ENCODE measurements around the gene ADCY1. TPM values are rescaled to one million over a fixed set of nuclear protein-coding genes. Genes with fewer than 3 reads are reported as not detected.
"Not testable (repeated sequence)": the region's sequence is repeated elsewhere in the genome, so short reads cannot be mapped to it uniquely, and the experiment has no call there.

The ADCY1 gene
- 13.7 and 14.2 TPM in 2 replicates for total RNA-seq
- long read RNA-seq, partial matches to known transcripts, result 0 of 3 reads
- long read RNA-seq, other reads (novel, unspliced or antisense), result 3 of 3 reads

DNA sequence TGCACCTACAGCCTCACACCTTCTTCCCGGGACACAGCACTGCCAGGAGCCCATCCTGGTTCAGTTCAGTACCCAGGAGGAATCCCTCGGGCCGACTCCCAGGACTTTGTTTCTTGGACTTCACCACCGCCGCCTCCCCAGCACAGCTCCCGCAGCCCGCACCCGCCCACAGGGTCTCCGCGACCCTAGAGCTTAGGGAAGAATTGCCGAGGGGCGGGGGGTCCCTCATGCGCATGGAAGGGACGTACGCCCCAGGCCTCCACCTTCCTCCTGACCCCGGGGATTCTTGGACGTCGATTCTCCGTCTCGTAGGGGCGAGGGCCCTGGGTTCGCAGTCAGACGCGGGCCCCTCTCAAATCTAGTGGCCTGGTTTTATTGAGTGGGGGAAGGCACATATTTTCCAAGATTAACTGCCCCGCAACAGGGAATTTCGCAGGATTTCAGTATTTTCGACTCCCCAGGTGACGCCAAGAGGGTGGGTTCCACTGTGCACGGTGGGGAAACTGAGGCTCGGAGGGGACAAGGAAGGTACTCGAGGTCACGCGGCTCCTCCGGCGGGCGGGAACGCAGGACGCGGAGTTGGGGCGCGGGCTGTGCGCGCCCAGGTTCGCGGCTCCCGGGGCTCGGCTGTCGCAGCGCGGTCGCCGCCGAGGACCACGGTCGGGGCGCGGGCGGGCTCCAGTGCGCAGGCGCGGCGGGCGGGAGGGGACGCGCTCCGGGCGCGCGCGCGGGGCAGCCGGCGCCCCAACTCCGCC is at the start of gene ADCY1:
Gene ADCY1 (plus strand): TSS at position 708 of the 755 bp plus-strand sequence. CDS start 176 bp downstream, outside the sequence.
- no peak for TF ChIP-seq CTCF (conservative IDR thresholded peaks at IDR 0.05)
- peak; percentile 45 for DNase-seq (ENCODE audit: low read depth, low spot score)
- H3K27ac Mint-ChIP-seq (ENCODE audit: unreplicated experiment), result no peak within 1 kb of the TSS
- no peaks in the 10 kb centered on the region for H3K36me3 Mint-ChIP-seq (ENCODE audit: low read depth)
- peaks cover 66% of the 10 kb centered on the region for H3K27me3 Mint-ChIP-seq (ENCODE audit: low read depth)
- no peaks in the 10 kb centered on the region for H3K9me3 Mint-ChIP-seq
- H3K4me3 Mint-ChIP-seq, result peak within 1 kb of the TSS; percentile 89
- peaks cover 7% of the 10 kb centered on the region for H3K4me1 Mint-ChIP-seq

GRCh38 chr7:45524445-45524844 is 49.7 kb upstream of the ADCY1 start:
- no peak for DNase-seq (ENCODE audit: low read depth, low spot score)
- TF ChIP-seq CTCF (conservative IDR thresholded peaks at IDR 0.05), result no peak
- Mint-ChIP-seq H3K27me3 (ENCODE audit: low read depth) (peaks cover 5% of the 10 kb centered on the region), H3K36me3 (ENCODE audit: low read depth) (no peaks in the 10 kb centered on the region), H3K27ac (ENCODE audit: unreplicated experiment) (no peak overlapping the region), H3K9me3 (no peaks in the 10 kb centered on the region), H3K4me3 (no peak overlapping the region), H3K4me1 (no peaks in the 10 kb centered on the region)

DNA sequence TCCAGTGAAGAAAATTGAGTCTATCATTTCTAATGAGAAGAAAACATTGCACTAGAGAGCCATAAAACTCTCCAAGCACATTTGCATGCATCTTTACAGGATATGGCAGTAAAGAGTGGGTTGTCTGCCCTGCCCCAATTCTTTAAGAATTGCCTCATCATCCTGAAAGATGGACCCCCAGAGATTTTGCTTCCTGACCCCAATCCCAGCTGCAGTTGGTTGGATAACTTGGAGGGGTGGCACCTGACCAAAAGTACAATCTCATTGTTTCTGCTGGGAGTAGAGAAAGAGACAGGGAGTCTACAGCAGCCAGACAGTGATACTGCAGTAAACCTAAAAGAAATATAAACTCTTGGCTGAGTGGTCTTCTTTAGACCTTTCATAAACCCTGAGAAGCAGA is 49.1 kb upstream of the ADCY1 start:
- no peak overlapping the region for H3K4me3 Mint-ChIP-seq
- H3K36me3 Mint-ChIP-seq (ENCODE audit: low read depth), result no peaks in the 10 kb centered on the region
- no peaks in the 10 kb centered on the region for H3K9me3 Mint-ChIP-seq
- H3K27me3 Mint-ChIP-seq (ENCODE audit: low read depth), result peaks cover 5% of the 10 kb centered on the region
- no peak overlapping the region for H3K27ac Mint-ChIP-seq (ENCODE audit: unreplicated experiment)
- H3K4me1 Mint-ChIP-seq, result no peaks in the 10 kb centered on the region
- no peak for TF ChIP-seq CTCF (conservative IDR thresholded peaks at IDR 0.05)
- no peak for DNase-seq (ENCODE audit: low read depth, low spot score)

DNA sequence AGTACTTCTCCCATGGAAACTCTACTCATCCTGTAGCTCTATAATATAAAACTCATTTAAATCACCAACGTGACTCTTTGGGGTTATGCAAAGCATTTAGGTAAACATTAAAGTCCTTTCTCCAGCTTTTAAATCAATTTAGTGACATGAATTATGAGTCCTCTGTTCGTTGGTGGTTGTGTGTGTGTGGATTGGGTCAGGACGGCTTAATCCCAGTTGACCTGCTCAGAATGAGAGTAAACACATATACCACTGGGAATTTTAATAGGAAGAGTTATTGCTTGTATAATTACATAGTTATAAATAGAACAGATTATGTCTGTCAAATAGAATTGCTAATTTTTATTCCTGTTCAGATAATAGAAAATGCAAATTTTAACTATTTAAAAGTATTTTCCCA is 30.7 kb upstream of the ADCY1 start:
- Mint-ChIP-seq H3K27ac (ENCODE audit: unreplicated experiment) (no peak overlapping the region), H3K4me3 (no peak overlapping the region), H3K36me3 (ENCODE audit: low read depth) (peaks cover 7% of the 10 kb centered on the region), H3K4me1 (no peaks in the 10 kb centered on the region), H3K9me3 (peaks cover 8% of the 10 kb centered on the region), H3K27me3 (ENCODE audit: low read depth) (peaks cover 8% of the 10 kb centered on the region)
- no peak for DNase-seq (ENCODE audit: low read depth, low spot score)
- no peak for TF ChIP-seq CTCF (conservative IDR thresholded peaks at IDR 0.05)

DNA sequence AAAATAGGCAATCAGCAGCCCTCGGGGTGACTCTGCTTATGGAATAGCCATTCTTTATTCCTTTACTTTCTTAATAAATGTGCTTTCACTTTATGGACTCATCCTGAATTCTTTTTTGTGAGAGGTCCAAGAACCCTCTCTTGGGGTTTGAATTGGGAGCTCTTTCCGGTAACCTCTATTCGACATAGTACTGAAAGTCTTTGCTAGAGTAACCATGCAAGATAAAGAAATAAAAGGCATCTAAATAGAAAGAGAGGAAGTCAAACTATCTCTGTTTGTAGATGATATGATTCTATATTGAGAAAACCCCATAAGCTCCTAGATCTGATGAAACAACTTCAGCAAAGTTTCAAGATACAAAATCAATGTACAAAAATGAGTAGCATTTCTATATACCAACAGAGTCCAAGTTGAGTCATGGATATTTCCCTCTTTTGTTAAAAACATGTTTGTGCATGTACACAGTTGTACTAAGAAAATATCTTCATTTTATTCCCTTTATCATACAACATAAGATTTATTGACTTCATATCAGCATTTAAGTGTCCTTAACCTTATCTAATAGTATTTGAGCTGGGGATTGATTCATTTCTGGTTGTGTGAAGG is 29.0 kb upstream of the ADCY1 start:
- H3K27ac Mint-ChIP-seq (ENCODE audit: unreplicated experiment); DNase-seq (ENCODE audit: low read depth, low spot score); H3K9me3 Mint-ChIP-seq; H3K4me3 Mint-ChIP-seq; H3K27me3 Mint-ChIP-seq (ENCODE audit: low read depth); H3K4me1 Mint-ChIP-seq; H3K36me3 Mint-ChIP-seq (ENCODE audit: low read depth): not testable (repeated sequence)

DNA sequence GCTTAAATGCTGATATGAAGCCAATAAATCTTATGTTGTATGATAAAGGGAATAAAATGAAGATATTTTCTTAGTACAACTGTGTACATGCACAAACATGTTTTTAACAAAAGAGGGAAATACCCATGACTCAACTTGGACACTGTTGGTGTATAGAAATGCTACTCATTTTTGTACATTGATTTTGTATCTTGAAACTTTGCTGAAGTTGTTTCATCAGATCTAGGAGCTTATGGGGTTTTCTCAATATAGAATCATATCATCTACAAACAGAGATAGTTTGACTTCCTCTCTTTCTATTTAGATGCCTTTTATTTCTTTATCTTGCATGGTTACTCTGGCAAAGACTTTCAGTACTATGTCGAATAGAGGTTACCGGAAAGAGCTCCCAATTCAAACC is 25.3 kb upstream of the ADCY1 start:
- H3K36me3 Mint-ChIP-seq (ENCODE audit: low read depth); H3K27ac Mint-ChIP-seq (ENCODE audit: unreplicated experiment); DNase-seq (ENCODE audit: low read depth, low spot score); H3K4me3 Mint-ChIP-seq; H3K9me3 Mint-ChIP-seq; H3K4me1 Mint-ChIP-seq; H3K27me3 Mint-ChIP-seq (ENCODE audit: low read depth): not testable (repeated sequence)

All from neural crest cell (in vitro differentiated cells).